ENCODE results near the gene ERCC6L.

DNA sequence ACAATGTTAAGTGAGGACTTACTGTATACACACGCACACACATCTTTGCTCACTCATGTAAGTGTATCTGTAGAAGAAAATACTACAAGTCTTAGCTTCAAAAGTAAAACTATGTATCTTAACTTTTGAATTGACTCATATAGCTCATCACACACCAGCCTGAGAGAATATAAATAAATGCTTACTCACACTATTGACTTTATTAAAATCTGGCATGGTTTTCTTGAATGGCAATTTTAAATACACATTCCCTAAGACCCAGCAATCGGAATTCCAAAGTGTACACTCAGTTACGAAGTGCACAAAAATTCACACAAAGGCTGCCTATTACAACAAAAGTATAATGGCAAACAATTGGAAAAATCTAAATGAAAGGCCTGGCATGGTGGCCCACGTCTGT is 2.0 kb downstream of the ERCC6L start:
- TF ChIP-seq CTCF (IDR thresholded peaks at IDR 0.05) (no peak), POLR2A (IDR thresholded peaks at IDR 0.05) (no peak)

Measured in lower leg skin (tissue), 3 donors.